ENCODE results near the gene ACTL6B. TPM values are rescaled to one million over a fixed set of nuclear protein-coding genes. Genes with fewer than 3 reads are reported as not detected.

ACTL6B gene
- total RNA-seq, 1 donor from 2014 or later: not detected

- no peak overlapping the region for H3K9ac ChIP-seq
- Mint-ChIP-seq H3K27ac (peak overlapping the region; percentile 13), H3K4me3 (no peak overlapping the region), H3K27me3 (ENCODE audit: insufficient read depth, low read depth) (peaks cover 18% of the 10 kb centered on the region), H3K9me3 (no peaks in the 10 kb centered on the region), H3K36me3 (no peaks in the 10 kb centered on the region), H3K4me1 (peaks cover 14% of the 10 kb centered on the region)
- H2AFZ ChIP-seq (replicated peaks): no peak overlapping the region
- no peaks in the 10 kb centered on the region for H3K4me1 ChIP-seq
- no peak for DNase-seq (ENCODE audit: low spot score)
- no peaks in the 10 kb centered on the region for H4K20me1 ChIP-seq (ENCODE audit: low read depth)
- no peak overlapping the region for H3K4me3 ChIP-seq
- peaks cover 28% of the 10 kb centered on the region for H3K27me3 ChIP-seq
- TF ChIP-seq EZH2 (IDR thresholded peaks at IDR 0.05): no peak
- TF ChIP-seq EZH2phosphoT487 (IDR thresholded peaks at IDR 0.05): no peak
- TF ChIP-seq, protein P1, sequence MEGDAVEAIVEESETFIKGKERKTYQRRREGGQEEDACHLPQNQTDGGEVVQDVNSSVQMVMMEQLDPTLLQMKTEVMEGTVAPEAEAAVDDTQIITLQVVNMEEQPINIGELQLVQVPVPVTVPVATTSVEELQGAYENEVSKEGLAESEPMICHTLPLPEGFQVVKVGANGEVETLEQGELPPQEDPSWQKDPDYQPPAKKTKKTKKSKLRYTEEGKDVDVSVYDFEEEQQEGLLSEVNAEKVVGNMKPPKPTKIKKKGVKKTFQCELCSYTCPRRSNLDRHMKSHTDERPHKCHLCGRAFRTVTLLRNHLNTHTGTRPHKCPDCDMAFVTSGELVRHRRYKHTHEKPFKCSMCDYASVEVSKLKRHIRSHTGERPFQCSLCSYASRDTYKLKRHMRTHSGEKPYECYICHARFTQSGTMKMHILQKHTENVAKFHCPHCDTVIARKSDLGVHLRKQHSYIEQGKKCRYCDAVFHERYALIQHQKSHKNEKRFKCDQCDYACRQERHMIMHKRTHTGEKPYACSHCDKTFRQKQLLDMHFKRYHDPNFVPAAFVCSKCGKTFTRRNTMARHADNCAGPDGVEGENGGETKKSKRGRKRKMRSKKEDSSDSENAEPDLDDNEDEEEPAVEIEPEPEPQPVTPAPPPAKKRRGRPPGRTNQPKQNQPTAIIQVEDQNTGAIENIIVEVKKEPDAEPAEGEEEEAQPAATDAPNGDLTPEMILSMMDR (IDR thresholded peaks at IDR 0.05): no peak
- H3K9me3 ChIP-seq (ENCODE audit: low read depth): no peaks in the 10 kb centered on the region
- H3K79me2 ChIP-seq (ENCODE audit: low read depth): no peaks in the 10 kb centered on the region
- H3K36me3 ChIP-seq: no peaks in the 10 kb centered on the region
- no peak overlapping the region for H3K4me2 ChIP-seq
- no peaks in the 10 kb centered on the region for H3F3A ChIP-seq (ENCODE audit: low read depth)
- H3K27ac ChIP-seq: no peak overlapping the region
Measured at GRCh38 chr7:100623951-100624824, 32.1 kb downstream of the ACTL6B start.

GRCh38 chr7:100621554-100621953, 34.7 kb downstream of the ACTL6B start:
- DNase-seq (ENCODE audit: low spot score): no peak
- Histone ChIP-seq H3K4me1 (no peaks in the 10 kb centered on the region), H3K36me3 (no peaks in the 10 kb centered on the region), H3F3A (ENCODE audit: low read depth) (no peaks in the 10 kb centered on the region), H3K9me3 (ENCODE audit: low read depth) (no peaks in the 10 kb centered on the region), H3K9ac (no peak overlapping the region), H2AFZ (replicated peaks) (no peak overlapping the region), H3K27ac (no peak overlapping the region), H4K20me1 (ENCODE audit: low read depth) (no peaks in the 10 kb centered on the region), H3K79me2 (ENCODE audit: low read depth) (no peaks in the 10 kb centered on the region), H3K4me2 (no peak overlapping the region), H3K4me3 (no peak overlapping the region), H3K27me3 (peaks cover 13% of the 10 kb centered on the region)
- Mint-ChIP-seq H3K9me3 (no peaks in the 10 kb centered on the region), H3K4me1 (peaks cover 10% of the 10 kb centered on the region), H3K27me3 (ENCODE audit: insufficient read depth, low read depth) (peaks cover 17% of the 10 kb centered on the region), H3K4me3 (no peak overlapping the region), H3K36me3 (no peaks in the 10 kb centered on the region), H3K27ac (peak overlapping the region; percentile 30)
- TF ChIP-seq EZH2 (IDR thresholded peaks at IDR 0.05) (no peak), EZH2phosphoT487 (IDR thresholded peaks at IDR 0.05) (no peak)
- TF ChIP-seq, protein P1 (IDR thresholded peaks at IDR 0.05): no peak

DNA sequence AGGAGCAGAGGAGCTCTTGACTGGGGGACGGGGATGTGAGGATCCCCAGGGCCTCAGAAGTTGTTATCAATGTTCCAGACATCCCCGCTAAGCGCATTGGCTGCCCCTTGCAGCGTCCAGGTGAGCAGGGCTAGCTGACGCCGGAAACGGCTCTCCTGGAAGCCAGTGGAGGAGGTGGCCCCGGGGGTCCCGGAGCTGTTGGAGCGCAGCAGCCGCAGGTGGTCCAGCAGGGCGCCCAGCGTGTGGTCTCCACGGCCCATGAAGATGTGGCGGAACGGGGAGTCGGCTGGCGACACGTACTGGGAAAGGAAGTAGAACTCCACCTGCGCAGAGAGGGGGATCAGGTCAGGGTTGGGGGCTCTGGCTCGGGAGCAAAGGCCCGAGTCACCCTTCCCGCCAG, 35.4 kb downstream of the ACTL6B start:
- peaks cover 12% of the 10 kb centered on the region for H3K27me3 Mint-ChIP-seq (ENCODE audit: insufficient read depth, low read depth)
- Histone ChIP-seq H3K27me3 (peaks cover 7% of the 10 kb centered on the region), H4K20me1 (ENCODE audit: low read depth) (no peaks in the 10 kb centered on the region), H2AFZ (replicated peaks) (no peak overlapping the region), H3K4me1 (no peaks in the 10 kb centered on the region), H3K9ac (no peak overlapping the region), H3K4me3 (no peak overlapping the region), H3K9me3 (ENCODE audit: low read depth) (no peaks in the 10 kb centered on the region), H3K4me2 (no peak overlapping the region), H3K36me3 (no peaks in the 10 kb centered on the region), H3F3A (ENCODE audit: low read depth) (no peaks in the 10 kb centered on the region), H3K79me2 (ENCODE audit: low read depth) (no peaks in the 10 kb centered on the region), H3K27ac (no peak overlapping the region)
- H3K4me3 Mint-ChIP-seq: no peak overlapping the region
- no peak for DNase-seq (ENCODE audit: low spot score)
- H3K4me1 Mint-ChIP-seq: peaks cover 3% of the 10 kb centered on the region
- no peaks in the 10 kb centered on the region for H3K36me3 Mint-ChIP-seq
- peak overlapping the region; percentile 79 for H3K27ac Mint-ChIP-seq
- H3K9me3 Mint-ChIP-seq: no peaks in the 10 kb centered on the region
- no peak for TF ChIP-seq EZH2 (IDR thresholded peaks at IDR 0.05)

DNA sequence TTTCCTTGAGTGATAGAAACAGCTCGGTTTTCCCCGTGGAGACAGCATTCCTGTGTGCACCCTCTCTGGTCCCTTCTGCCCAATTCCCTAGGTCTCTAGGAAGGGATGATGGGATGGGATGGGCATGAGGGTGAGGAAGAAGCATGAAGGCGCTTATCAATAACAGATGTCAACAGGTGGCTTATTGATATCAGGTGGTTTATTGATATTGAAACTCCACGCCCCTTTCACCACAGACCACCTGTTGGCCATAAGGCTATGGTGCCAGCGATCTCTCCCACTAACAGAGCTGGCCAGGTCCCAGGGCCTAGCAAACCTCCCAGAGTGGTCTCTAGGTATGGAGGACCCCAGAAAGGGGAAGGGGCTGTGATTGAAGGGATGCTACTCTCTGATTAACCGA, 36.0 kb downstream of the ACTL6B start:
- Histone ChIP-seq H3K36me3 (no peaks in the 10 kb centered on the region), H3K4me1 (no peaks in the 10 kb centered on the region), H2AFZ (replicated peaks) (no peak overlapping the region), H4K20me1 (ENCODE audit: low read depth) (no peaks in the 10 kb centered on the region), H3K27me3 (peaks cover 1% of the 10 kb centered on the region), H3K9me3 (ENCODE audit: low read depth) (no peaks in the 10 kb centered on the region), H3K27ac (no peak overlapping the region), H3K9ac (no peak overlapping the region), H3K79me2 (ENCODE audit: low read depth) (no peaks in the 10 kb centered on the region), H3K4me2 (no peak overlapping the region), H3K4me3 (no peak overlapping the region), H3F3A (ENCODE audit: low read depth) (no peaks in the 10 kb centered on the region)
- H3K4me1 Mint-ChIP-seq: no peaks in the 10 kb centered on the region
- peak overlapping the region; percentile 5 for H3K4me3 Mint-ChIP-seq
- H3K9me3 Mint-ChIP-seq: no peaks in the 10 kb centered on the region
- DNase-seq (ENCODE audit: low spot score): no peak
- peaks cover 9% of the 10 kb centered on the region for H3K27me3 Mint-ChIP-seq (ENCODE audit: insufficient read depth, low read depth)
- peak overlapping the region; percentile 79 for H3K27ac Mint-ChIP-seq
- TF ChIP-seq EZH2phosphoT487 (IDR thresholded peaks at IDR 0.05): no peak
- no peak for TF ChIP-seq EZH2 (IDR thresholded peaks at IDR 0.05)
- TF ChIP-seq, protein P1 (IDR thresholded peaks at IDR 0.05): no peak
- peaks cover 1% of the 10 kb centered on the region for H3K36me3 Mint-ChIP-seq

Measured in neural progenitor cell (in vitro differentiated cells).